Stimulated activated CD4-positive, alpha-beta T cell treated with anti-CD3 and anti-CD28 coated beads, Interleukin-4, amount 100 ng/mL, for 48 hours (primary cell): ENCODE results near the gene SLC9A5.

ENCODE experiments used
- DNase-seq, 2 donors: peaks; one replicate each; pipeline ENCODE4 v3.0.0-alpha.2; 2020; ENCODE audit warnings: low read depth in 2 of 2

SLC9A5 gene

GRCh38 chr16:67281536-67282446, 33.0 kb downstream of the SLC9A5 start:
- no peak for DNase-seq

- DNase-seq: no peak
Observed at GRCh38 chr16:67282447-67282805, 33.6 kb downstream of the SLC9A5 start.

DNA sequence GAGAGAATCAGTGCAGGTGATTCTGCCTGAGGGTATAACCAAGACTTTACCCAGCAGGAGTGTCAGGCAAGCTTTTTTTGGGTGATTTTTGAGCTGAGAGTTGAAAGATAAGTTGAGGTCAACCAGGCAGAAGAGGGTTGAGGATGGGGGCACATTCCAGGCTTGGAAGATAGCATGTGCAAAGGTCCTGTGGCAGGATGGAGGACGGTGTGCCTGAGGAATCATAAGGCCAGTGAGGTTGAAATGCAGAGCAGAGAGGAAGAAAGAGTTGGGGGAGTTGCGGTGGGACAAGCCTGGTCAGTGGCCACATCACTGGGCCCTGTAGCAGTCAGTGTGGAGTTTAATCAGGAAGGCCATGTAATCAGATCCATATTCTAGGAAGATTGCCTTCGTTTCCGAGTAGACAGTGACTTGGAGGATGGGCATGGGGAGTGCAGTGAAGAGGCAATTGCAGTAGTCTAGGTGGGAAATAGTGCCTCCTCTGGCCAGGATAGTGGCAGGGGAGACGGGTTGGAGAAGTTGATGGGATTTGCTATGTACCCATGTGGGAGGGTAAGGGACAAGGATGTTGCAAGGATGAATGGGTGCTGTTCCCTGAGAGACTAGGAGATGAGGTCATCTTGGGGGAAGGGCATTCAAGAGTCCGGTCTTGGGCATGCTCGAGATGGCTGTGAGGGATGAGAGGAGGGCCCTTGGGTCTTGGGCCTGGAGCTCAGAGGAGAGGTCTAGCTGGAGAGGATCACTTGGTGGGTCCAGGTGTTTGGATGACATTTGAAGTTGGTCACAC, 34.5 kb downstream of the SLC9A5 start:
- no peak for DNase-seq

- DNase-seq: no peak
Observed at GRCh38 chr16:67283826-67284555, 35.2 kb downstream of the SLC9A5 start.

DNA sequence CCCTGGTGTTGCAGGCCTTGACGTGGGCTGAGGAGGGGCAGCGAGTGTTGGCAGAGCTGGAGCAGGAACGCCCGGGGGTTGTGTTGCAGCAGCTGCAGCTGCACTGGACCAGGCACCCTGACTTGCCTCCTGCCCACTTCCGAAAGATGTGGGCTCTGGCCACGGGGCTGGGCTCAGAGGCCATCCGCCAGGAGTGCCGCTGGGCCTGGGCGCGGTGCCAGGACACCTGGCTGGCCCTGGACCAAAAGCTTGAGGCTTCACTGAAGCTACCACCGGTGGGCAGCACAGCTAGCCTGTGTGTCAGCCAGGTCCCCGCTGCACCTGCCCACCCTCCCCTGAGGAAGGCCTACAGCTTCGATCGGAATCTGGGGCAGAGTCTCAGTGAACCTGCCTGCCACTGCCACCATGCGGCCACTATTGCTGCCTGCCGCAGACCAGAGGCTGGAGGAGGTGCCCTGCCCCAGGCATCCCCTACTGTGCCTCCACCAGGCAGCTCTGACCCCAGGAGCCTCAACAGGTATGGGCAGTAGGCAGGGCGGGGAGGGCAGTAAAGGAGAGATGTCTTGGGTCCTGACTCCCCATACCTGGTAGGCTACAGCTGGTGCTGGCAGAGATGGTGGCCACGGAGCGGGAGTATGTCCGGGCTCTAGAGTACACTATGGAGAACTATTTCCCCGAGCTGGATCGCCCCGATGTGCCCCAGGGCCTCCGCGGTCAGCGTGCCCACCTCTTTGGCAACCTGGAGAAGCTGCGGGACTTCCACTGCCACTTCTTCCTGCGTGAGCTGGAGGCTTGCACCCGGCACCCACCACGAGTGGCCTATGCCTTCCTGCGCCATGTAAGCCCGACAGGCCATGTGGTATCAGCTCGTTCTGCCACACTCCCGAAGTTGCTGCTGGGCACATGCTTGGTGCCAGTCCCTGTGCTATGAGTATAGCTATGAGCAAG, 36.2 kb downstream of the SLC9A5 start:
- no peak for DNase-seq

DNA sequence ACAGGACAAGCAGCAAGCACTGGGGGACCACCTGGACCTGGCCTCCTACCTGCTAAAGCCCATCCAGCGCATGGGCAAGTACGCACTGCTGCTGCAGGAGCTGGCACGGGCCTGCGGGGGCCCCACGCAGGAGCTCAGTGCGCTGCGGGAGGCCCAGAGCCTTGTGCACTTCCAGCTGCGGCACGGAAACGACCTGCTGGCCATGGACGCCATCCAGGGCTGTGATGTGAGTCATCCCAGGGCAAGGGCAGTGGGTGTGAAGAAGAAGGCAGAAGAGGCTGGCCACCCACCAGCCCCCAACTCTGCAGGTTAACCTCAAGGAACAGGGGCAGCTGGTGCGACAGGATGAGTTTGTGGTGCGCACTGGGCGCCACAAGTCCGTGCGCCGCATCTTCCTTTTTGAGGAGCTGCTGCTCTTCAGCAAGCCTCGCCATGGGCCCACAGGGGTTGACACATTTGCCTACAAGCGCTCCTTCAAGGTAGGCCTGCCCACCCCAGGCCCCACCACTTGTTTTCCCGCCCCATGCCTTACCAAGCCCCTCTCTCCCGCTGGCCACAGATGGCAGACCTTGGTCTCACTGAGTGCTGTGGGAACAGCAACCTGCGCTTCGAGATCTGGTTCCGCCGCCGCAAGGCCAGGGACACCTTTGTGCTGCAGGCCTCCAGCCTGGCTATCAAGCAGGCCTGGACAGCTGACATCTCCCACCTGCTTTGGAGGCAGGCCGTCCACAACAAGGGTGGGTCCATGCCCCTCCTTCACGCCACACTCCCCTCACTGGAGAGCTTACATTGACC, 37.9 kb downstream of the SLC9A5 start:
- no peak for DNase-seq

GRCh38 chr16:67287960-67288359, 39.2 kb downstream of the SLC9A5 start:
- DNase-seq: no peak

DNA sequence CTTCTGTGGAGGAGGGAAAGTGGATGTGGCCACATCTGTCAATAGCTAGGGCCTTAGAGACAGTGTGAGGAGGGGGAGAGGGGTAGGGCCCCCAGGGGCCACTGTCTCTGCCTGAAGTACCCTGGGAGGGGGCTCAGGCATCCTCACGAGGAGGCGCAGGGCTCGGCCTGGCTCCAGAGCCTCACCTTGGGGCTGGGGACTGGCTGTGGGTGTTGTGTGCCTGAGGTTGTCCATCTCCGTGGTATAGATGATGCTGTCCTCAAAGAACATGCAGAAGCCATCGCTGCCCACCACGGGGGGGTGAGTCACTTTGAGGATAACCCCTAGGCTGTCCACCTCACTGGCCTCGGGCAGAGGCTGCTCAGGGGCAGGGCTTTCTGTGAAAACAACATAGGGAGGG, 42.7 kb downstream of the SLC9A5 start:
- no peak for DNase-seq

DNA sequence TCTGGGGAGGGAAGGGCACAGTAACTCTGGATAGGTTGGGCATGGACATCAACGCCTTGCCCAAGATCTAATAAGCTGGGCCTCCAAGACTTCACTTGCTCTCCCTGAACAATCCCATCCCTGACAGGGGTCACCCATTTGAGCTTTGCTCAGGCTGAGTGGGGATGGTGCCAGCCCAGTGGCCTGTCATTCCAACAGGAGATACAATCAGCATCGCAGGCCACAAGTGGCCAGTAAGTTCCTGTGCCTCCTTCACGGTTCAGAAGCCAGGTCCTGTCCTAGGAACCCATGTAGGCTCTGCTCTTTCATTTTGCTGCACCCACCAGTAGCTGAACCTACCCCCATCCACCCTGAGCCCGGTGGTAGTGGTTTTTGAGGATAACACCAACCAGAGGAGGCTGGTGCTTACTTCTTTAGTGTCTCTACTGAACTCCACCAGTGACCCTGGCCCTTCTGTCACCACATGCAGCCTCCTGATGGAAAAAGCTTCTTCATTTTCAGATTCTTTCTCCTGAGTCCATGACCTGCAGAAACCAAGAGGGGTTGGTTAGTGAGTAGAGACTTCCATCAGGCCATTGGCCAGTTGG, 45.5 kb downstream of the SLC9A5 start:
- DNase-seq: no peak

GRCh38 chr16:67294938-67295361, 46.2 kb downstream of the SLC9A5 start:
- DNase-seq: no peak

DNA sequence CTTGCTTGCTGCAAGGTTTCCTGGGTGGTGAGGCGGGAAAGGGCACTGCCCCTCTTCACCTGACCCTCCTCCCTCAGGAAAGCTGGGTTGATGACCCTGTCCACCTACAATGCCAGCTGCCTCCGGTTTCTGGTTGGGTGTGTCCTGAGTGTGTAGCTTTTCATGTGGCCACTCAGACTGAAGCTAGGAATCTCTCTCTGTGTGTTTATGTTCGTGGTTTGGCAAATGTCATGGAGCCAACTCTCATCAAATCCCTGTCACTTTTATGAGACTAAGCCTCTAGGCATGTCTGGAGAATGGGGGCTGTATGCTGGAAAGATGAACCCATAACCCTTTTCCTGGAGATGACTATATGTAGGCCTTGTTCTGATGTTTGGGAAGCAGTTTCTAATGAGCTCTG, 47.6 kb downstream of the SLC9A5 start:
- DNase-seq: no peak

DNA sequence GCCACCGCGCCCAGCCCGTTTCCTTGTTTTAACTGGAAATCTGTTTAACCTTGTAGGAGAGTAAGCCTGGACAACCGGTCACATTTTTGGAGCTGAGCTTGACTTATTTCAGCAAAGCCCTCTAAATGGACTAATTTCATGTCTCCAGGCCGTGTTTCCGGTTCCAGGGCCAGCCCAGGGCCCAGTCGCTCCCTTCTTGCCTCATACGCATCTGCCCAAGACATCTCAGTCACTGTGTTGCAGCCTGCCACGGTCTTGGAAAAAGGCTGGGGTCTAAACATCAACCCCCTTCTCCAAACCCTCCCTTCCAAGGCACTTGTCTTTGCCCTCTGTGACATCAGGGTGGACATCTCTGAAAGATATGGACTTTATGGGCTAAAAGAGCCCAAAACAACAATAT, 49.5 kb downstream of the SLC9A5 start:
- DNase-seq: no peak

GRCh38 chr16:67299269-67299668, 50.5 kb downstream of the SLC9A5 start:
- DNase-seq: no peak

DNA sequence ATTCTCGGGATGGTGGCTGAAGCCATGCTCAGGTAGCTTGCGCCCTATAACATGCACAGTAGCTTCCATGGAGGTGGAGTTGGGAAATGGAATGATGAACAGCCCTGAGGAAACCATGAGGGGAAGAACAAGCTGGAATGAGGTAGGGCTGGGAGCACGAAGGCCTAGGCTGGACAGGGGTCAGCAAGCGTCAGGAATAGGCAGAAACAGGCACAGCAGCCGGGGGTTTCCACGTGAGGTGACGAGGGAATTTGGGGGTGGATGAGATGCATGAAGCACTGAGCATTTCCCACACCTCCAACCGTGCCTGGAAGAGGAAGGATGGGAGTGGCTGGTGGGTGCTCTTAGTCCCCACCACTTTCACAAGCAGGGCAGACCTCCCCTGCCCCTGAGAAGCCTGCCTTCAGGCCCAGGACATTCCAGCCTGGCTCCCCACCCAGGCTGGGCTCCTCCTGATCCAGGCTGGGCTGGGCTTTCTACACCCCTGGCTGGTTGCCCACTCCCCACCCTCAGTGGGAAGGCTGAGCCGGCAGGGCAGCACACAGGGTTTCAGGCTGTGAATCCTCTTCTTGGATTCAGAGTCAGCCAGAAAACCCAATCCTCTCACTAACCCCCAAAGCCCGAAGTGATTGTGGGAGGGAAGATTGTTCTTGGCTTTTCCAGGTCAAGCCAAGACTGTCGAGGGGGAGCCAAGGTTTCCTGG, 52.5 kb downstream of the SLC9A5 start:
- DNase-seq: no peak

- no peak for DNase-seq
Observed at GRCh38 chr16:67302076-67302475, 53.3 kb downstream of the SLC9A5 start.

DNA sequence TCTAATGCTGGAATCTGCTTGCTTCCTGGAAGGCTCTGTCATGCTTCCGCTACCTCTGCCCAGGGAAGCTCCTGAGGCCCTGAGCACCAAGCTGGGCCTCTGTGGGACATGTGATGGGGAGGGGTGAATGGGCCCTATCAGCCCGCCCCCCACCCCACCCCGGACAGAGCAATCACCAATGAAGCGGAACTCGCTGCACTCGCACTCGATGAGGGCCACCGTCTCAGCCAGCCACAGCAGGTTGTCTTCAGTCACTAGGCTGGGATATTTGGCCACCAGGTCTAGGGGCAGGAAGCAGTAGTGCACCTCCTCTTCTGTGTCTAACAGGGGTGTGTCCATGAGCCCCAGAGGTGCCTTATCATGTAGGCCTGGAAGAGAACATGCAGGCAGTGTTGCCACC, 54.2 kb downstream of the SLC9A5 start:
- no peak for DNase-seq

DNA sequence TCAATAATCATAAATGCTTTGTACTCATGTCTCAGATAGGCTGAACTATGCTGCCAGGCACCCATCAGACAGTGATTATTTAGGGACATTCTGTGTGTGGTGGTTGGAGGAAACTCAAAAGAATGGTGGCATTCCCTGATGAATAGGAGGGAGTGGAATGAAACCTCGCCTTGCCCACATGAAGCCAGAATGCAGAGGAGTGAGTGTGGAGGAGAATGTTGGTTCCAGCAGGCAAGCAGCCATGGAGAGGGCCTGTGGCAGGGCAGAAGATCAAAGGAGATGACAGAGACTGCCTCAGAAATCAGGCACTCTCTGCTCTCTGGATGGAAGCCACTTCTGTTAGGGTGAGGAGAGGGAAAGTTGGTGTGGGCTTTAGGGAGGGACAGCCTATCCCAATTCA, 55.2 kb downstream of the SLC9A5 start:
- no peak for DNase-seq

- DNase-seq: no peak
Observed at GRCh38 chr16:67305216-67306071, 56.7 kb downstream of the SLC9A5 start.
